DND-41 (cell line): ENCODE measurements around the gene CNNM3.

Source experiments
- ATAC-seq: fragments of 200-7000 bp; cut with Tn5 transposase; 3 replicates; pipeline ENCODE4 v1.9.1; 2021; ENCODE audit warnings: low read depth; ENCODE audit not compliant: insufficient read depth
- DNase-seq: peaks from one replicate; pipeline ENCODE4 v3.0.0-alpha.2; 2020
- H2AFZ ChIP-seq: 2 replicates; pipeline ENCODE4 v1.6.0; 2012; ENCODE audit warnings: low read depth, low read length
- H3K27ac ChIP-seq: 2 replicates; pipeline ENCODE4 v1.5.1; 2012; ENCODE audit warnings: low read length, inconsistent platforms
- H3K27me3 ChIP-seq: fragments of 200-600 bp; sonication (generic); 2 replicates; pipeline ENCODE4 v1.6.0; 2012; ENCODE audit warnings: low read length, mild to moderate bottlenecking, inconsistent platforms; ENCODE audit not compliant: insufficient read depth, poor library complexity
- H3K36me3 ChIP-seq: 2 replicates; pipeline ENCODE4 v1.5.1; 2012; ENCODE audit warnings: low read length, inconsistent platforms; ENCODE audit not compliant: insufficient read depth
- H3K4me1 ChIP-seq: 2 replicates; pipeline ENCODE4 v1.5.1; 2012; ENCODE audit warnings: mild to moderate bottlenecking, low read length; ENCODE audit not compliant: insufficient read depth
- H3K4me2 ChIP-seq: 2 replicates; pipeline ENCODE4 v1.6.0; 2012; ENCODE audit warnings: mild to moderate bottlenecking, moderate library complexity, low read length, inconsistent platforms; ENCODE audit not compliant: insufficient read depth
- H3K4me3 ChIP-seq, 2 experiments: fragments of 200-600 bp in 1 of 2; shearing (Covaris generic) in 1 of 2; 2 replicates each; pipeline ENCODE4 v1.5.1; 2012 to 2016; ENCODE audit warnings: inconsistent platforms in 2 of 2, low read length in 2 of 2, mild to moderate bottlenecking in 2 of 2, low read depth in 1 of 2, moderate library complexity in 1 of 2
- H3K79me2 ChIP-seq: 2 replicates; pipeline ENCODE4 v1.6.0; 2012; ENCODE audit warnings: low read length, inconsistent platforms; ENCODE audit not compliant: insufficient read depth
- H3K9ac ChIP-seq: 2 replicates; pipeline ENCODE4 v1.6.0; 2012; ENCODE audit warnings: low read depth, mild to moderate bottlenecking, inconsistent platforms, low read length, moderate library complexity
- H3K9me3 ChIP-seq: 2 replicates; pipeline ENCODE4 v1.5.1; 2012; ENCODE audit warnings: low read length, moderate library complexity, mild to moderate bottlenecking, inconsistent platforms; ENCODE audit not compliant: insufficient read depth, severe bottlenecking
- H4K20me1 ChIP-seq: 2 replicates; pipeline ENCODE4 v1.6.0; 2012; ENCODE audit warnings: low read length; ENCODE audit not compliant: insufficient read depth
- CTCF ChIP-seq: IDR thresholded peaks from 2 replicates; pipeline ENCODE4 v1.5.1; 2012; ENCODE audit warnings: borderline replicate concordance, low read length, moderate library complexity, mild to moderate bottlenecking; ENCODE audit not compliant: poor library complexity, severe bottlenecking; ENCODE audit errors: extremely low read depth
- EZH2 ChIP-seq: IDR thresholded peaks from 3 replicates; pipeline ENCODE4 v1.6.1; 2012; ENCODE audit warnings: borderline replicate concordance, low read depth, mild to moderate bottlenecking, moderate library complexity, low read length, inconsistent platforms; ENCODE audit not compliant: severe bottlenecking

CNNM3 gene

GRCh38 chr2:96821113-96821675 lies 5.1 kb downstream of the CNNM3 start:
- H3K4me3 ChIP-seq = no peak overlapping the region
- ATAC-seq = no peak
- peak overlapping the region; percentile 100; the same call in 1 of the 2 replicates for H3K4me2 ChIP-seq
- TF ChIP-seq CTCF (no peak), EZH2 (no peak)
- peaks cover 77% of the 10 kb centered on the region for H4K20me1 ChIP-seq
- H3K27ac ChIP-seq = no peak overlapping the region
- H3K36me3 ChIP-seq = peaks cover 74% of the 10 kb centered on the region
- H3K27me3 ChIP-seq = no peaks in the 10 kb centered on the region
- no peak overlapping the region for H3K9ac ChIP-seq
- no peaks in the 10 kb centered on the region for H3K9me3 ChIP-seq
- H2AFZ ChIP-seq = no peak overlapping the region
- DNase-seq = no peak
- peaks cover 42% of the 10 kb centered on the region for H3K4me1 ChIP-seq
- H3K79me2 ChIP-seq = peaks cover 85% of the 10 kb centered on the region

GRCh38 chr2:96822786-96823185 lies 6.7 kb downstream of the CNNM3 start:
- DNase-seq (no peak), ATAC-seq (no peak)
- Histone ChIP-seq H3K9ac (no peak overlapping the region), H3K27me3 (no peaks in the 10 kb centered on the region), H2AFZ (no peak overlapping the region), H3K9me3 (no peaks in the 10 kb centered on the region), H3K36me3 (peaks cover 82% of the 10 kb centered on the region), H4K20me1 (peaks cover 78% of the 10 kb centered on the region), H3K27ac (no peak overlapping the region), H3K4me1 (peaks cover 33% of the 10 kb centered on the region), H3K4me3 (no peak overlapping the region), H3K4me2 (no peak overlapping the region), H3K79me2 (peaks cover 73% of the 10 kb centered on the region)
- no peak for TF ChIP-seq CTCF
- TF ChIP-seq EZH2 = no peak

GRCh38 chr2:96823198-96823597 lies 7.1 kb downstream of the CNNM3 start:
- no peak overlapping the region for H3K4me2 ChIP-seq
- H3K9me3 ChIP-seq = no peaks in the 10 kb centered on the region
- ATAC-seq (no peak), DNase-seq (no peak)
- peaks cover 69% of the 10 kb centered on the region for H3K79me2 ChIP-seq
- peaks cover 29% of the 10 kb centered on the region for H3K4me1 ChIP-seq
- H3K27me3 ChIP-seq = no peaks in the 10 kb centered on the region
- peaks cover 86% of the 10 kb centered on the region for H3K36me3 ChIP-seq
- TF ChIP-seq EZH2 = no peak
- no peak for TF ChIP-seq CTCF
- H3K9ac ChIP-seq = no peak overlapping the region
- no peak overlapping the region for H3K4me3 ChIP-seq
- no peak overlapping the region for H3K27ac ChIP-seq
- H4K20me1 ChIP-seq = peaks cover 77% of the 10 kb centered on the region
- H2AFZ ChIP-seq = no peak overlapping the region
